H9 (cell line): Measurements from ENCODE around the gene TWSG1. TPM values are rescaled to one million over a fixed set of nuclear protein-coding genes. Genes with fewer than 3 reads are reported as not detected.
A peak's percentile ranks its signal among the peaks of the same experiment; 100 is the strongest.

Experiments used
- DNase-seq: peaks from one replicate; pipeline ENCODE4 v3.0.0-alpha.2; 2017
- H2AFZ ChIP-seq: one replicate; pipeline ENCODE4 v1.6.1; 2013; ENCODE audit warnings: mild to moderate bottlenecking, low read length, control low read depth, moderate library complexity
- H2AK5ac ChIP-seq: 2 replicates; pipeline ENCODE4 v1.6.1; 2013; ENCODE audit warnings: low read length, control low read depth, mixed read lengths; ENCODE audit not compliant: insufficient read length
- H2BK120ac ChIP-seq: one replicate; pipeline ENCODE4 v1.6.1; 2013; ENCODE audit warnings: low read depth, mild to moderate bottlenecking, low read length, control low read depth, inconsistent platforms; ENCODE audit not compliant: poor library complexity, severe bottlenecking
- H2BK12ac ChIP-seq: 2 replicates; pipeline ENCODE4 v1.6.1; 2013; ENCODE audit warnings: low read length, control low read depth, mixed read lengths, low read depth; ENCODE audit not compliant: insufficient read length
- H2BK15ac ChIP-seq: 2 replicates; pipeline ENCODE4 v1.6.1; 2013; ENCODE audit warnings: low read depth, low read length, control low read depth
- H2BK20ac ChIP-seq: one replicate; pipeline ENCODE4 v1.6.1; 2013; ENCODE audit warnings: low read depth, mild to moderate bottlenecking, low read length, control low read depth, inconsistent platforms; ENCODE audit not compliant: poor library complexity, severe bottlenecking
- H2BK5ac ChIP-seq: 2 replicates; pipeline ENCODE4 v1.6.1; 2013; ENCODE audit warnings: low read length, control low read depth, mixed read lengths; ENCODE audit not compliant: insufficient read length
- H3K14ac ChIP-seq: 2 replicates; pipeline ENCODE4 v1.6.1; 2013; ENCODE audit warnings: low read length, control low read depth; ENCODE audit not compliant: insufficient read depth
- H3K18ac ChIP-seq: 2 replicates; pipeline ENCODE4 v1.6.1; 2013; ENCODE audit warnings: low read depth, mild to moderate bottlenecking, mixed read lengths, low read length, control low read depth; ENCODE audit not compliant: insufficient read length
- H3K23ac ChIP-seq: 2 replicates; pipeline ENCODE4 v1.6.1; 2013; ENCODE audit warnings: low read length, control low read depth, mixed read lengths, low read depth; ENCODE audit not compliant: insufficient read length
- H3K23me2 ChIP-seq: 2 replicates; pipeline ENCODE4 v1.6.1; 2013; ENCODE audit warnings: low read depth, mild to moderate bottlenecking, mixed read lengths, low read length, control low read depth; ENCODE audit not compliant: insufficient read length, poor library complexity, severe bottlenecking
- H3K27ac ChIP-seq: 2 replicates; pipeline ENCODE4 v1.5.1; 2013; ENCODE audit warnings: low read length, control low read depth, mixed read lengths, low read depth; ENCODE audit not compliant: insufficient read length
- H3K27me3 ChIP-seq: 2 replicates; pipeline ENCODE4 v1.6.1; 2013; ENCODE audit warnings: low read length, control low read depth, inconsistent platforms; ENCODE audit not compliant: insufficient read depth
- H3K4ac ChIP-seq: 2 replicates; pipeline ENCODE4 v1.6.1; 2013; ENCODE audit warnings: low read depth, mild to moderate bottlenecking, control low read depth, inconsistent platforms, low read length, moderate library complexity
- H3K4me1 ChIP-seq: 2 replicates; pipeline ENCODE4 v1.6.1; 2013; ENCODE audit warnings: low read length, control low read depth, inconsistent platforms; ENCODE audit not compliant: insufficient read depth
- H3K4me2 ChIP-seq: 2 replicates; pipeline ENCODE4 v1.6.1; 2013; ENCODE audit warnings: low read length, control low read depth, mixed read lengths; ENCODE audit not compliant: insufficient read length, insufficient read depth
- H3K56ac ChIP-seq: 2 replicates; pipeline ENCODE4 v1.6.1; 2013; ENCODE audit warnings: low read depth, mild to moderate bottlenecking, mixed read lengths, low read length, control low read depth; ENCODE audit not compliant: insufficient read length
- H3K79me1 ChIP-seq: 2 replicates; pipeline ENCODE4 v1.6.1; 2013; ENCODE audit warnings: low read depth, mild to moderate bottlenecking, moderate library complexity, low read length, control low read depth, inconsistent platforms; ENCODE audit not compliant: insufficient read depth, poor library complexity, severe bottlenecking
- H3K79me2 ChIP-seq: 2 replicates; pipeline ENCODE4 v1.6.1; 2013; ENCODE audit warnings: low read length, control low read depth, inconsistent platforms; ENCODE audit not compliant: insufficient read depth
- H3K9ac ChIP-seq: 2 replicates; pipeline ENCODE4 v1.6.1; 2013; ENCODE audit warnings: low read length, control low read depth, mixed read lengths; ENCODE audit not compliant: insufficient read length; ENCODE audit errors: extremely low read depth
- H3K9me3 ChIP-seq: one replicate; pipeline ENCODE4 v1.6.1; 2013; ENCODE audit warnings: low read depth, low read length, inconsistent platforms; ENCODE audit not compliant: control insufficient read depth
- H3T11ph ChIP-seq: one replicate; pipeline ENCODE4 v1.6.1; 2013; ENCODE audit warnings: mild to moderate bottlenecking, low read length, control low read depth, inconsistent platforms
- H4K20me1 ChIP-seq: one replicate; pipeline ENCODE4 v1.6.1; 2013; ENCODE audit not compliant: control insufficient read depth, insufficient read length, insufficient read depth
- H4K5ac ChIP-seq: 2 replicates; pipeline ENCODE4 v1.6.1; 2013; ENCODE audit warnings: low read depth, mild to moderate bottlenecking, mixed read lengths, low read length, control low read depth; ENCODE audit not compliant: insufficient read length
- H4K8ac ChIP-seq: replicated peaks from 2 replicates; pipeline ENCODE4 v1.6.1; 2013; ENCODE audit warnings: low read length, control low read depth, mixed read lengths, low read depth; ENCODE audit not compliant: insufficient read length
- H4K91ac ChIP-seq: 2 replicates; pipeline ENCODE4 v1.6.1; 2013; ENCODE audit warnings: low read depth, mild to moderate bottlenecking, moderate library complexity, mixed read lengths, low read length, control low read depth; ENCODE audit not compliant: insufficient read length
- H3K27ac Mint-ChIP-seq, 3 experiments: 2 replicates in 2 of 3; 3 replicates in 1 of 3; pipeline ENCODE4 v1.8.0; 2020 to 2021; ENCODE audit warnings: mixed read lengths in 3 of 3, mild to moderate bottlenecking in 1 of 3, moderate library complexity in 1 of 3
- H3K27me3 Mint-ChIP-seq: 2 replicates; pipeline ENCODE4 v1.8.0; 2021; ENCODE audit warnings: low read depth, mild to moderate bottlenecking, moderate library complexity, mixed read lengths
- H3K36me3 Mint-ChIP-seq, 3 experiments: 2 replicates in 2 of 3; 3 replicates in 1 of 3; pipeline ENCODE4 v1.8.0; 2020 to 2021; ENCODE audit warnings: low read depth in 3 of 3, mixed read lengths in 3 of 3; ENCODE audit not compliant: insufficient read depth in 1 of 3
- H3K4me1 Mint-ChIP-seq, 2 experiments: 2 replicates each; pipeline ENCODE4 v1.8.0; 2020; ENCODE audit warnings: mixed read lengths in 2 of 2
- H3K4me3 Mint-ChIP-seq, 2 experiments: 2 replicates in 1 of 2; 3 replicates in 1 of 2; pipeline ENCODE4 v1.8.0; 2020 to 2021; ENCODE audit warnings: mild to moderate bottlenecking in 2 of 2, mixed read lengths in 2 of 2, moderate library complexity in 1 of 2
- H3K9me3 Mint-ChIP-seq, 2 experiments: 2 replicates in 1 of 2; 3 replicates in 1 of 2; pipeline ENCODE4 v1.8.0; 2020; ENCODE audit warnings: mild to moderate bottlenecking in 2 of 2, mixed read lengths in 2 of 2, moderate library complexity in 1 of 2
- CTCF ChIP-seq: fragments of 200-600 bp; sonication (generic); conservative IDR thresholded peaks from 3 replicates; pipeline ENCODE4 v1.8.0; 2021; ENCODE audit warnings: antibody characterized with exemption, mild to moderate bottlenecking
- WGBS: extraction: QIAGEN DNeasy Blood & Tissue Kit; methylation state at CpG from one replicate; pipeline ENCODE4 v1.1.7; 2013; ENCODE audit warnings: missing lambda C conversion rate, low lambda C conversion rate, mixed read lengths; ENCODE audit not compliant: insufficient read length; ENCODE audit errors: extremely low coverage; 5-methylcytosine and 5-hydroxymethylcytosine counted together
- total RNA-seq: library from RNA; stranded (reverse); gene quantifications from 2 replicates; pipeline ENCODE4 v1.2.1, GENCODE V29; 2021

TWSG1 gene
- total RNA-seq, 1 experiment from 2014 or later = 25.7 TPM

- no peak overlapping the region for H4K5ac ChIP-seq
- H4K91ac ChIP-seq = no peak overlapping the region
- H3K4me1 ChIP-seq = peaks cover 2% of the 10 kb centered on the region; the same call in 1 of the 2 replicates
- no peak overlapping the region for H2BK12ac ChIP-seq
- no peak overlapping the region for H2BK20ac ChIP-seq
- H3K36me3 Mint-ChIP-seq = peaks cover 0 to 24% (median 7%) of the 10 kb centered on the region in 3 experiments
- H2AFZ ChIP-seq = no peak overlapping the region
- H3K18ac ChIP-seq = no peak overlapping the region
- H4K8ac ChIP-seq = no peak overlapping the region
- no peaks in the 10 kb centered on the region; a peak in 1 of 5 replicates for H3K9me3 Mint-ChIP-seq
- no peak overlapping the region for H3K14ac ChIP-seq
- H2BK15ac ChIP-seq = no peak overlapping the region
- TF ChIP-seq CTCF = no peak
- H3K4ac ChIP-seq = no peak overlapping the region
- H4K20me1 ChIP-seq = no peaks in the 10 kb centered on the region
- H3K23ac ChIP-seq = no peak overlapping the region
- no peaks in the 10 kb centered on the region for H3K27me3 ChIP-seq
- H3K79me1 ChIP-seq = no peaks in the 10 kb centered on the region
- H3T11ph ChIP-seq = no peak overlapping the region
- no peak for DNase-seq
- no CpG with 5 or more reads among the region's 2 CpGs for WGBS
- H3K9me3 ChIP-seq = no peaks in the 10 kb centered on the region
- H3K4me1 Mint-ChIP-seq = peaks cover 17 to 18% of the 10 kb centered on the region in 2 experiments
- no peaks in the 10 kb centered on the region for H3K23me2 ChIP-seq
- no peak overlapping the region for H3K56ac ChIP-seq
- H3K79me2 ChIP-seq = no peaks in the 10 kb centered on the region
- no peak overlapping the region for H2BK5ac ChIP-seq
- no peak overlapping the region for H2BK120ac ChIP-seq
- no peak overlapping the region for H2AK5ac ChIP-seq
- no peak overlapping the region for H3K9ac ChIP-seq
- no peak overlapping the region for H3K27ac ChIP-seq
- H3K4me3 Mint-ChIP-seq = no peak overlapping the region
- no peak overlapping the region for H3K4me2 ChIP-seq
- H3K27me3 Mint-ChIP-seq = no peaks in the 10 kb centered on the region
- peak overlapping the region in 1 of 3 experiments; percentile 35; a peak in 2 of 7 replicates for H3K27ac Mint-ChIP-seq
These were observed 45.5 kb downstream of the TWSG1 start for GRCh38 chr18:9380101-9380500.
